Measurements from ENCODE around the gene COMMD2.

COMMD2 gene

GRCh38 chr3:149702691-149703441 lies 49.4 kb downstream of the COMMD2 start:
- DNase-seq: no peak

- no peak for DNase-seq
These were observed 50.3 kb downstream of the COMMD2 start for GRCh38 chr3:149701977-149702350.

- no peak for DNase-seq
These were observed 50.9 kb downstream of the COMMD2 start for GRCh38 chr3:149701206-149701976.
